C4-2B (cell line): ENCODE measurements around the gene DYNLT2.

Experiments
- H3K27ac ChIP-seq: fragments of 450-650 bp; 2 replicates; pipeline ENCODE4 v1.5.1; 2017
- ZFX ChIP-seq: fragments of 450-650 bp; IDR thresholded peaks from 2 replicates; pipeline ENCODE4 v1.6.1; 2017
- TF ChIP-seq, protein P1 (sequence below): fragments of 450-650 bp; conservative IDR thresholded peaks from 2 replicates; pipeline ENCODE4 v1.5.1; 2017; ENCODE audit warnings: mild to moderate bottlenecking

Gene DYNLT2

DNA sequence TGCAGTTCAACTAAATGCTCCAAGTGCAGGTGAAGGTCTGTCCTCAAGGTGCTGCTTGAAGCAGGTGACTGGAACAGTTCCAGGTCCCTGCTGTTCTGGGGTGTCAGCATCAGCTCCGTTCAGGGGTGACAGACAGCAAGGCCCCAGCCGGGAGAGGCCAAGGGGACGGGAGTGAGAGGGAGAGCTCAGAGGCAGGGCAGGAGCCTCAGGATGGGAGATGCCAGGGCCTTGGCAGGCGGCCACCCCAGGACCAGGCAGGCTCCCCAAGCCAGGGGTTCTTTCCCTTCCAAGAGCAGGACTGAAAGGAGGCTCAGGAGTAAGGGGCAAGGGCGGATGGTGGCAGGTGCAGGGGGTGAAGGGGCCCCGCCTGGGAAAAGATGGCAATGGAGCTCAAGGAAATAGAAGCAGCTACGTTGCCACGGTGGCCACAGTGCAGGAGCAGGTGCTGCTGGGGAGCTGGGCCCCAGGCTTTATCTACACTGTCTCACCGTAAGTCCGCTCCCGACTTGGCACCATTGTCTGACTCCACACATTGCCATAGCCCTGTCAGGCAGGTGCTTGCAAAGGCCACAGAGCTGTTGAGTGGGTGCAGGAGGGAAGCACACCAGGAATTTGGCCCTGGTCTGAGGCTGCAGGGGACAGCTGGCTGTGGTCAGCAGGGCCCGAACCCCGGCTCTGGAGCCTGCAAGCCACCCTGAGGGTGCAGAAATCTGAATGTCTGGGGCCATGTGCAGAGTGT lies 43.1 kb upstream of the DYNLT2 start:
- TF ChIP-seq ZFX = no peak
- TF ChIP-seq, protein P1, sequence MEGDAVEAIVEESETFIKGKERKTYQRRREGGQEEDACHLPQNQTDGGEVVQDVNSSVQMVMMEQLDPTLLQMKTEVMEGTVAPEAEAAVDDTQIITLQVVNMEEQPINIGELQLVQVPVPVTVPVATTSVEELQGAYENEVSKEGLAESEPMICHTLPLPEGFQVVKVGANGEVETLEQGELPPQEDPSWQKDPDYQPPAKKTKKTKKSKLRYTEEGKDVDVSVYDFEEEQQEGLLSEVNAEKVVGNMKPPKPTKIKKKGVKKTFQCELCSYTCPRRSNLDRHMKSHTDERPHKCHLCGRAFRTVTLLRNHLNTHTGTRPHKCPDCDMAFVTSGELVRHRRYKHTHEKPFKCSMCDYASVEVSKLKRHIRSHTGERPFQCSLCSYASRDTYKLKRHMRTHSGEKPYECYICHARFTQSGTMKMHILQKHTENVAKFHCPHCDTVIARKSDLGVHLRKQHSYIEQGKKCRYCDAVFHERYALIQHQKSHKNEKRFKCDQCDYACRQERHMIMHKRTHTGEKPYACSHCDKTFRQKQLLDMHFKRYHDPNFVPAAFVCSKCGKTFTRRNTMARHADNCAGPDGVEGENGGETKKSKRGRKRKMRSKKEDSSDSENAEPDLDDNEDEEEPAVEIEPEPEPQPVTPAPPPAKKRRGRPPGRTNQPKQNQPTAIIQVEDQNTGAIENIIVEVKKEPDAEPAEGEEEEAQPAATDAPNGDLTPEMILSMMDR = no peak
- H3K27ac ChIP-seq = no peak overlapping the region

DNA sequence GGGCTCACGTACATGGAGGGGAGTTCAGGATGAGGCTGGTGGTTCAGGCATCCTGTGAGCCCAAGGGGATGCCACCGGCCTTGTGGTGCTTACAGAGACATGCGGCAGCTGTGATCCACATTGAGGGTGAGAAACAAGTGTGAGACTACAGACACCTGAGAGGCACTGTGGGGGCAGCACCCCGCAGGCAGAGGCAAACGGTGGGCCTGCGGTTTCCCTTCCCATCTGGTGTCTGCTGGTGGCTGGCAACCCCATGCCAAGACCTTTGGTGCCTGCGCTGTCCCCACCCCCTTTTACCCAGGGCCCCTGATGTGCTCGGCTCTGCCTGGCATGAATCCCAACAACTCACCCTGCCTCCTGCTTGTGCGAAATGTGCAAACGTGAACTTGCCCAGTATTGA lies 42.0 kb upstream of the DYNLT2 start:
- no peak for TF ChIP-seq ZFX
- TF ChIP-seq, protein P1 = no peak

DNA sequence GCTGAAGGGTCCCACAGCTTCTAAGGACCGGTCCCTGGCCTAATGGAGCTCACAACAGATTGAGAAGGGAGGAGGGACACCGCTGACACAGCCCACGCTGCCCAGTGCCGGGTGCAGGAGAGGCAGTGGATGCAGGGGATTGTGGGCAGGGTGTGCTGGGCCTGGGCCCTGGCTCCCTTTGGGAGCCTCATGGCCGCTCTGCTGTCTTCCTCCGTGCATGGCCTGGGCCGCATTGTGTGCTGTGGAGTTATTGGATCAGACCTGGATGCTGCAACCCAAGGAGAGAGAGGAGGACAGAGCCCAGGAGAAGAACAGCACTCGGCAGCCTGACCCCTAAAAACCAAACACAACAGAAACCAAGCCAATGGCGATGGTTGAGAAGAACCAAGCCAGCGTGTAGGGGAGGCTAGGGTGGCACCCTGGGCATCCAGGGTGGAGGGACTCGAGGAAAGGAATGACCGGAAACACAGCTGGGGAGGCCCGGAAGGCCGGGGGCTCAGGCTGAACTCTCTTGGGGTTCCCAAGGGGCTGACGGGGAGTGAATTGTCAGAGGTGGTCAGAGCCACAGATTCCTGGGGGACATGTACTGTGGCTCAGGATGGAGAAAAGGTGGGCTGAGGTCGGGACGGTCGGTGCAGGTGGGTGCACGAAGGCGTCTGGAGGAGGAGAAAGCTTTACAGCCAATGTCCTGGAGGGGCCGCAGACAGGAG lies 41.1 kb upstream of the DYNLT2 start:
- H3K27ac ChIP-seq = no peak overlapping the region
- no peak for TF ChIP-seq ZFX
- TF ChIP-seq, protein P1 = no peak

More for the DNA sequence above, 42.0 kb upstream of the DYNLT2 start:
- no peak overlapping the region for H3K27ac ChIP-seq

DNA sequence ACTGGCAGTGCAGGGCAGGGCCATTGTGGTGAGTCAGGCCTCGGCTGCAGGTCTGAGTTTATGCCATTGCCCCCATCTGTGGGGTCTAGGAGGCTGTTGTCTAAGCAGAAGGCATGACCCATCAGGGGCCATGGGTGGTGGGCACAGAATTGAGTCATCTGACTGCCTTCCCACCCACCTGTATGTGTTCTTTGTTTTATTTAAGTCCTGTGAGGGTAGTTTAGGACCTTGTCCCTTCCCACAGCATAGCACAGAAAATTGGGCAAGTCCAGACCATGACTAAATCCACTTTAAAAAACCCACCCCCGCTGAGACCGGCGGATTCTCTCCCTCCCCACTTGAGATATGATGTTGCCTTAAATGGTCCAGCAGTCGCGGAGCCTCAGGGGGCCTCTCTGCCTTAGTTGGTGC lies 40.4 kb upstream of the DYNLT2 start:
- TF ChIP-seq, protein P1 = no peak
- TF ChIP-seq ZFX = no peak
- no peak overlapping the region for H3K27ac ChIP-seq

DNA sequence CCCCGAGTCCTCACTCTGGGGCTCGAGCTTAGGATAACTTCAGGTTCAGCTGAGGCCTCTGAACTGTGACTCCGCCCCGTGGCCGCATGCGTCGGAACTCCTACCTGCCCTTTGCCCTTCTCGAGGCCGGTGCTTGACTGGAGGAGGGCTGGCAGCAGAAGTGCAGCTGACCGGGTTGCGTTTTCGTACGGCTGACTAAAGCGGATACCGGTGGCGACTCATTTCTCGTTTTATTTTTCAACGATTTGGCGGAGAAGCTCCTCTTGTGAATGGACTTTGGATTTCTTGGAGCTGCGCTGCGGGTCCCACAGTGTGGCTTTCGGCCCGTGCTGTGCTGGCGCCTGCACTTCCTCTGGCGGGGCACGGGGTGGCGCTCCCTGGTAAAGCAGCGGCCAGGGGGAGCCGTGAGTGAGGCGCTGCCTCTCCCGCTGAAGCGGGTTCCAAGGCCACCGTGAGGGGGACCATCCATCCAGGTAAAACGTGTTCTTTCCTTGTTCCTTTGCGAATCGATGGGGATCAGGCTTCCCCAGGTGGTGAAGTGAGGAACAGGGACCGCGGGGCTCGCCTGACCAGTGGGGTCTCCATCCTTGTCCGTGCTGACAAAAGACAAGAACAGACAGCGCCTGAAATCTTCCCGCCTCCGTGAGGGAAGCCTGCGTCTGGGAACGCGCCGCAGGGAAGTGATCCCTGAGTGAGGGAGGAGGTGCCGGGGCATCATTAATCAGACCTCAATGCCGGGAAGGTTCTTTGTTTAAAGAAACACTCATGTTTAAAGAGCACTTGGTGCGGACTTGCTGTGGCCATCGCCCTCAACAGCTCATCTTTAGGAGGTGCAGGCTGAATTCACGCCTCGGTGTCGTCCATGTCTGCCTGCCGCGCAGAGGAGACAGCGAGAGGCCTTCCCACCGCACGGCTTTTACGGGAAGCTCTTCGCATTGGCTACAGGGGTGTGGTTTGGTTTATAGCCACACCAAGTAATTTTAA lies 38.9 kb upstream of the DYNLT2 start:
- TF ChIP-seq, protein P1 = peak; percentile 95
- TF ChIP-seq ZFX = no peak
- H3K27ac ChIP-seq = peak overlapping the region; percentile 43

DNA sequence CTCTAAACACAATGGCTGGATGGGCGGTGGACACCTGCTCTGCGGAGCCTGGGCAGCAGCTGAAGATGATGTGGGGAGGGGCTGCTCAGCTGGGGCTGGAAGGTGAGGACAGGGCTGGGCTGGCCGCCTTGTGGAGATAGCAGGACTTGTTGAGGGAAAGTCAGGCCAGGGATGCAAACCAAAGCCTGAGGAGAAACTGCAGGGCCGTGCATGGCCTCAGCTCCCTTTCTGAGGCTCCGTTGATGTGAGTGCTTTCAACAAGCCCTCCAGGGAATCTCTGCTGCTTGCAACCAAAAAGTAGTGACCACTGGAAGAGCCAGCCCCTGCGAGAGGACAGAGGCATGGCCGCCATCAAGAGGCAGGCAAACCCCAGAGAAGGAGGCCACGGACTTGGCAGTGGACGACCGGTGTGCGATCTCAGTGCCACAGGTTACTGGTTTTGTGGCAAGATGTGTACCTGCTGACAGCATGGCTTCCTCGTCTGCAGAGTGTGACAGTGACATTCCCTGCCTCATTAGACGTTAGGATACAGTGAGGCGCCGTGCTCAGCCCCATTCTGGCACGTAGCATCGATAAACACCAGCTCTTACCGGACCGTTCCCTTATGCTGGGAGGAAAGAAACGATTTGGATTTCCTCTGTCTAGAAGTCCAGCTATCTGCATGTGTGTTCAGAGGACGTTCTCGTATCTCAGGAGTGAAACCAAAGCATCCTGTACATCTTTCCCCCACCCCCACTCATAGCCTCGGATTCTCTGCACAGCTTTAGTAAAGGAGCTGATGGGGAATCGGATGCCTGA lies 38.0 kb upstream of the DYNLT2 start:
- peak overlapping the region; percentile 43 for H3K27ac ChIP-seq
- TF ChIP-seq, protein P1 = no peak
- TF ChIP-seq ZFX = no peak
